Brain microvascular endothelial cell (primary cell): ENCODE data around the gene MACROD1.

Source experiments
- DNase-seq: peaks from one replicate; pipeline ENCODE4 v3.0.0-alpha.2; 2020
- H3K27ac ChIP-seq: fragments of 250-450 bp; sonication (Bioruptor Pico); 2 replicates; pipeline ENCODE4 v1.5.1; 2020; ENCODE audit warnings: mild to moderate bottlenecking, moderate library complexity
- H3K27me3 ChIP-seq: fragments of 250-450 bp; sonication (Bioruptor Pico); replicated peaks from 2 replicates; pipeline ENCODE4 v1.5.1; 2020; ENCODE audit warnings: mild to moderate bottlenecking
- H3K36me3 ChIP-seq: fragments of 250-450 bp; sonication (Bioruptor Pico); replicated peaks from 2 replicates; pipeline ENCODE4 v1.5.1; 2020; ENCODE audit warnings: mild to moderate bottlenecking
- H3K4me3 ChIP-seq: 2 replicates; pipeline ENCODE4 v1.5.1; 2011; ENCODE audit warnings: low read depth, mild to moderate bottlenecking, control low read depth, low read length, moderate library complexity
- CTCF ChIP-seq: IDR thresholded peaks from 2 replicates; pipeline ENCODE4 v1.5.1; 2011; ENCODE audit warnings: low read depth, mild to moderate bottlenecking, moderate library complexity, low read length, control low read depth, inconsistent platforms; ENCODE audit errors: missing control alignments
- in situ Hi-C: cut with HindIII; loops from 2 replicates; pipeline ENCODE4 v1.10.0; 2017; ENCODE audit warnings: low sequenced_read_pairs, low pct_ligation_motif_present

Gene MACROD1

GRCh38 chr11:64095273-64095817 is 70.6 kb downstream of the MACROD1 start:
- peaks cover 19% of the 10 kb centered on the region for H3K27me3 ChIP-seq
- no peaks in the 10 kb centered on the region for H3K36me3 ChIP-seq
- no peak overlapping the region for H3K4me3 ChIP-seq
- no peak for TF ChIP-seq CTCF
- no peak for DNase-seq
- in situ Hi-C loops, result no loop called here
- H3K27ac ChIP-seq, result no peak overlapping the region

GRCh38 chr11:64094463-64095260 is 71.3 kb downstream of the MACROD1 start:
- peak; percentile 74 for DNase-seq
- Histone ChIP-seq H3K27me3 (peaks cover 14% of the 10 kb centered on the region), H3K36me3 (no peaks in the 10 kb centered on the region), H3K27ac (no peak overlapping the region), H3K4me3 (no peak overlapping the region)
- TF ChIP-seq CTCF, result no peak
- in situ Hi-C loops, result no loop called here

GRCh38 chr11:64093233-64094039 is 72.5 kb downstream of the MACROD1 start:
- peaks cover 5% of the 10 kb centered on the region for H3K27me3 ChIP-seq
- no peak overlapping the region for H3K4me3 ChIP-seq
- in situ Hi-C loops, result no loop called here

GRCh38 chr11:64092761-64093136 is 73.2 kb downstream of the MACROD1 start:
- Histone ChIP-seq H3K4me3 (no peak overlapping the region), H3K36me3 (no peaks in the 10 kb centered on the region), H3K27ac (no peak overlapping the region), H3K27me3 (no peaks in the 10 kb centered on the region)
- TF ChIP-seq CTCF, result no peak
- DNase-seq, result no peak
- in situ Hi-C loops, result no loop called here

More at GRCh38 chr11:64093233-64094039, 72.5 kb downstream of the MACROD1 start:
- no peak for DNase-seq
- Histone ChIP-seq H3K27ac (no peak overlapping the region), H3K36me3 (no peaks in the 10 kb centered on the region)
- no peak for TF ChIP-seq CTCF

- H3K36me3 ChIP-seq, result no peaks in the 10 kb centered on the region
- no peaks in the 10 kb centered on the region for H3K27me3 ChIP-seq
- H3K27ac ChIP-seq, result no peak overlapping the region
- in situ Hi-C loops, result no loop called here
- H3K4me3 ChIP-seq, result no peak overlapping the region
- DNase-seq, result no peak
- no peak for TF ChIP-seq CTCF
Measured at GRCh38 chr11:64092111-64092760, 73.7 kb downstream of the MACROD1 start.
